Heart left ventricle (tissue), 13 donors: ENCODE data around the gene LAYN.

Experiments used
- POLR2A ChIP-seq, 2 donors: fragments of 450-650 bp; IDR thresholded peaks; one replicate each; pipeline ENCODE4 v1.6.1; 2017; ENCODE audit warnings: antibody characterized with exemption in 2 of 2, mild to moderate bottlenecking in 2 of 2, moderate library complexity in 2 of 2
- TF ChIP-seq, protein P1 (sequence below), 12 donors: fragments of 200-600 bp; sonication (generic) in 4 of 12; IDR thresholded peaks; one replicate each; pipeline versions ENCODE4 v1.5.0 to v1.8.0; 2018 to 2022; ENCODE audit warnings: antibody characterized with exemption in 12 of 12, mild to moderate bottlenecking in 5 of 12
- donor health status: ischemic (EF 13 %, LVEDD 7.1; RV severe dilation, severe dysfunction).
- donor health status: DM: no; HTN: yes; CAD: no.
- donor health status: DM: no; HTN: no; CAD: no.
- donor health status: ischemic (EF 25% LVEDD 6.9; RV normal size, moderate dysfunction).
- donor health status: ischemic (EF 25% LVEDD 5.7; RV mildly dilated, moderate dysfunction).
- donor health status: ischemic (EF 35%, LVEDD 5.7; RV mildly dilated, moderate dysfunction).
- donor health status: nonischemic (EF 11% LVEDD 7.7; RV severe dilation, severe dysfunction).
- donor health status: DM: yes; HTN: yes; CAD: no.
- donor health status: PGD.
- donor health status: ischemic (EF 29% LVEDD 5.4; RV normal size, mild dysfunction).
- donor health status: nonischemic (EF 23%, LVEDD 6.1; RV moderate dilation, normal function).

- TF ChIP-seq, protein P1, sequence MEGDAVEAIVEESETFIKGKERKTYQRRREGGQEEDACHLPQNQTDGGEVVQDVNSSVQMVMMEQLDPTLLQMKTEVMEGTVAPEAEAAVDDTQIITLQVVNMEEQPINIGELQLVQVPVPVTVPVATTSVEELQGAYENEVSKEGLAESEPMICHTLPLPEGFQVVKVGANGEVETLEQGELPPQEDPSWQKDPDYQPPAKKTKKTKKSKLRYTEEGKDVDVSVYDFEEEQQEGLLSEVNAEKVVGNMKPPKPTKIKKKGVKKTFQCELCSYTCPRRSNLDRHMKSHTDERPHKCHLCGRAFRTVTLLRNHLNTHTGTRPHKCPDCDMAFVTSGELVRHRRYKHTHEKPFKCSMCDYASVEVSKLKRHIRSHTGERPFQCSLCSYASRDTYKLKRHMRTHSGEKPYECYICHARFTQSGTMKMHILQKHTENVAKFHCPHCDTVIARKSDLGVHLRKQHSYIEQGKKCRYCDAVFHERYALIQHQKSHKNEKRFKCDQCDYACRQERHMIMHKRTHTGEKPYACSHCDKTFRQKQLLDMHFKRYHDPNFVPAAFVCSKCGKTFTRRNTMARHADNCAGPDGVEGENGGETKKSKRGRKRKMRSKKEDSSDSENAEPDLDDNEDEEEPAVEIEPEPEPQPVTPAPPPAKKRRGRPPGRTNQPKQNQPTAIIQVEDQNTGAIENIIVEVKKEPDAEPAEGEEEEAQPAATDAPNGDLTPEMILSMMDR (IDR thresholded peaks at IDR 0.05), result no peak
- no peak for TF ChIP-seq POLR2A (IDR thresholded peaks at IDR 0.05)
These were observed 20.0 kb upstream of the LAYN start for GRCh38 chr11:111520560-111520959.
